ENCODE data around the gene ZNF692.

ZNF692 gene

DNA sequence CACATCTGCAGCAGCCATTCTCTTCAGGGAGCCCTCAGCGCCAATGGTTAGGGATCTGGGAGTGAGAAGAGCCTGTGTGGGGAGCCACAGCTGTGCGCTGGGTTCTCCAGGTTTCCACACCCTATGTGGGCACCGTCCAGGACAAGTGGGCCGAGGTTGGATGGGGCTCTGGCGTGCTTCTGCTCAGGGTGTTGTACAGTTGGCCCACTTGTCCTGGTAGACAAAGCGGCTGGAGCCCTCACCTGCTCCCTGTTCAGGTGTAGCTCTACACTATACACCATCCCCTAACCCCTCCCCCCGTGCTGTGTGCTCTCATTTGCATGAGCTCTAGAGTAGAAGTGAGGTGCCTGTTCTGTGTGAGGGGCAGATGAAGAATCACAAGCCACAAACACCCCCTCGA lies 45.3 kb downstream of the ZNF692 start:
- Histone ChIP-seq H3K36me3 (peaks cover 69% of the 10 kb centered on the region), H3K9me3 (no peaks in the 10 kb centered on the region), H3K27ac (peak overlapping the region; percentile 71), H3K4me3 (ENCODE audit: low read depth in 1 of 2, low read length in 1 of 2) (no peak overlapping the region), H3K27me3 (no peaks in the 10 kb centered on the region), H3K4me1 (ENCODE audit: control insufficient read depth in 1 of 2, insufficient read depth in 1 of 2, low read depth in 1 of 2, low read length in 1 of 2) (peaks cover 93 to 94% of the 10 kb centered on the region in 2 experiments)
- TF ChIP-seq, protein P1, sequence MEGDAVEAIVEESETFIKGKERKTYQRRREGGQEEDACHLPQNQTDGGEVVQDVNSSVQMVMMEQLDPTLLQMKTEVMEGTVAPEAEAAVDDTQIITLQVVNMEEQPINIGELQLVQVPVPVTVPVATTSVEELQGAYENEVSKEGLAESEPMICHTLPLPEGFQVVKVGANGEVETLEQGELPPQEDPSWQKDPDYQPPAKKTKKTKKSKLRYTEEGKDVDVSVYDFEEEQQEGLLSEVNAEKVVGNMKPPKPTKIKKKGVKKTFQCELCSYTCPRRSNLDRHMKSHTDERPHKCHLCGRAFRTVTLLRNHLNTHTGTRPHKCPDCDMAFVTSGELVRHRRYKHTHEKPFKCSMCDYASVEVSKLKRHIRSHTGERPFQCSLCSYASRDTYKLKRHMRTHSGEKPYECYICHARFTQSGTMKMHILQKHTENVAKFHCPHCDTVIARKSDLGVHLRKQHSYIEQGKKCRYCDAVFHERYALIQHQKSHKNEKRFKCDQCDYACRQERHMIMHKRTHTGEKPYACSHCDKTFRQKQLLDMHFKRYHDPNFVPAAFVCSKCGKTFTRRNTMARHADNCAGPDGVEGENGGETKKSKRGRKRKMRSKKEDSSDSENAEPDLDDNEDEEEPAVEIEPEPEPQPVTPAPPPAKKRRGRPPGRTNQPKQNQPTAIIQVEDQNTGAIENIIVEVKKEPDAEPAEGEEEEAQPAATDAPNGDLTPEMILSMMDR (IDR thresholded peaks at IDR 0.05): no peak

DNA sequence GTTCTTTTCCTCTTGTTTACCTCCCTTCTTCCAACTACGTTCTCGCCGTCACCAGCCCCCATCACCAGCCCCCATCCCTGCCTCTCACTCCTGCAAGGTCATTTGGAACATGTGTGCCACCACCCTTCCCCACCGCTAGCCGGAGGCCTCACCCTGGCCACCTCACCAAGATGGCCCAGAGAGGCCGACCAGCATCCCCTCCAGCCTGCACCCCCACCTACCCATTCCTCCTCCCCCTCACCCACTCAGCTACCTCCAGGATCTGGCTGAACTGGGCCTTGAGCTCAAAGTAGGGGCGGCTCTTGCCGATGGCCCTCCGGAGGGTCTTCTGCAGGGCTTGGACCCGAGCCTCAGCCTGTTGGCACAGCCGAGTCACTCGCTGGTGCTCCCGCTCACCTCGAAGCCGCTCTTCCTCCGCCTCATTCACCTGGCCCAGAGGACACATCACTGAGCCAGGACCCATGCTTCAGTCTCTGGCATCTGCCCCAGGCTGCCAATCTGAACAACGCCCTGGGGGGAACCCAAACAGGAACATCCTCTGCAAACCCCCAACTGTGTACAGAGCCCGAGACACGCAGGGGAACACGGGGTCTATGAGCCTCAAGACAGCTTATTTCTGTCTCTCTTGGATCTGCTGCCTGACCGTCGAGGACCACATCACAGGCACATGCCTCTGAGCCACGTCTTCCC lies 46.0 kb downstream of the ZNF692 start:
- H3K36me3 ChIP-seq: peaks cover 75% of the 10 kb centered on the region
- peaks cover 87 to 94% of the 10 kb centered on the region in 2 experiments for H3K4me1 ChIP-seq (ENCODE audit: control insufficient read depth in 1 of 2, insufficient read depth in 1 of 2, low read depth in 1 of 2, low read length in 1 of 2)
- peak overlapping the region; percentile 71 for H3K27ac ChIP-seq
- H3K4me3 ChIP-seq (ENCODE audit: low read depth in 1 of 2, low read length in 1 of 2): no peak overlapping the region
- TF ChIP-seq, protein P1 (IDR thresholded peaks at IDR 0.05): no peak
- H3K27me3 ChIP-seq: no peaks in the 10 kb centered on the region
- no peaks in the 10 kb centered on the region for H3K9me3 ChIP-seq

DNA sequence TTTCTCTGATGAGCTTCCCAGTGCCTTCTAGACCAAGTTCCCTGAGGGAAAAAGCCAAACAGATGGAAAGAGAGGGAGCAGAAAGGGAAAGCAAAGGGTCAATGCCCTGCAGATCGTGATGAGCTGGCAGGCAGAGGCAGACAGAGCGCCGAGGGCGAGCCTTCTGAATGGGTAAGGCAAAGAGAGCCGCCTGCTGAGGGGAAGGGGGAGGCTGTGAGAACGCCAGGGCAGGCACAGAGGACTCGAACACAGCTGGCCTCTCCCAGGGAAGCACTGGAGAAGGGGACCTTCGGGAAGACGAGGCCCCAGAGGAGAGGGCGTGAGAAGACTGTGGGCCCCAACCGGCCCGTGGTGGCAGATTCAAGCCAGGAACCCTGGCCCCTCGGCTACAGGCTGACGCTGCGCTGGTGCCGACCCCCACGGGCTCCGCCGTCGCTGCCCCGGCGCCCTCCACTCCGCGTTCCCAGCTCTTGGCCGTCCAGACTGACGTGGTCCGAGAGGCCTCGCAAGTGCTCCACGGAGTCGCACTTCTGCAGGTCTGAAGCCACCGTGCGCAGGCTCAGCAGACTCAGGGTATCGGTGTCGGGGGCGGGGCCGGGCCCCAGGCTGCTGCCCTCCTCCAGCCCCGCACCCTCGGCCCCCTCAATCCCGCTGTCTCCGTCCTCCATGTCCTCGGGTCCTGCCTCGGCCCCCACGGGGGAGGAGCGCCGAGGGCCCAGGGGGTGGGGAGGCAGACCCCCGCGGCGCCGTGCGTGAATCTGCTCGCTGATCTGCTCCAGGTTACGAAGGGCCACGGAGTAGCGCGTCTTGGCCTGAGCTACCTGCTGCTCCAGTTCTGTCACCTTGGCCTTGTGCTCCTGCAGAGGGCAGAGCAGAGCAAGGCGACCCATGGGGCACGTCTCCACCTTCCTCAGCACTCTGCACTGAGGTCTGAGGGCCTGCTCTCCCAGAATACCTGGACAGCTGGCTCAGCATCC lies 47.1 kb downstream of the ZNF692 start:
- peaks cover 87 to 94% of the 10 kb centered on the region in 2 experiments for H3K4me1 ChIP-seq (ENCODE audit: control insufficient read depth in 1 of 2, insufficient read depth in 1 of 2, low read depth in 1 of 2, low read length in 1 of 2)
- H3K9me3 ChIP-seq: no peaks in the 10 kb centered on the region
- TF ChIP-seq, protein P1 (IDR thresholded peaks at IDR 0.05): no peak
- H3K36me3 ChIP-seq: peaks cover 75% of the 10 kb centered on the region
- H3K27me3 ChIP-seq: no peaks in the 10 kb centered on the region
- no peak overlapping the region for H3K4me3 ChIP-seq (ENCODE audit: low read depth in 1 of 2, low read length in 1 of 2)
- H3K27ac ChIP-seq: peak overlapping the region; percentile 71

DNA sequence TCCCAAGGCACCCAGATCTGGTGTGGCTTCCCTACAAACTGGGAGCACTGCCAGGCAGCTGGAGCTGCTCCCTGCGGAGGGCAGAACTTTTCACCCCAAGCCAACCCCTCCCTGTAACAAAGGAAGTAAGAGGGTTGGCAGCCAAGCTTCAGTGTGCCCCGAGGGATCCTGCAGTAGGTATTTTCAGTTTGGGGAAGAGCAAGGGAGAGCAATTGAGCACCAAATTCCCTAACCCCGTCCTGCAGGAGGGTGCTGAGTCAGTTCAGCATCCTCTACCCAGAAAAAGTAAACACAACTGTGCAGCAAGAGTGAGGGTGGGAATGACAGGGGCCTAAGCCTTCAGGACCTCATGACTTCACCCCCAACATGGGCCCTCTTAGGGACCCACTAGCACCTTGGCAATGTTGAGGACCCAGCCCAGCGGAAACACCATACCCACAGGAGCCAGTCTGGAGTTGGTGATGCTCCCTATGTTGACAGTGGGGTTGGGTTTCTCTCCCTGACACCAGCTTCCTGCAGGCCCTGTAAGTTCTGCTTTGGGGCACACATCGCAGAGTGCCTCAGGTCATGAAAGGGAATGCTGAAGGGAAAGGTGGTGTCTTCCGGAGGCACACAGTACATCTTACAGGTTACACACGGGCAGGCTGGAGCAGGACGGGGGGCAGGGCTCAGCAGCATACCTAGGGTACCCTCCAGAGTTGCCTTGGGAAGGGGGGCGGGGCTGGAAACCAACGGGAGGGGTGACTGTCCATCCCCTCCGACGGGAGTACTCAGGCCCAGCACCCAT lies 48.0 kb downstream of the ZNF692 start:
- no peaks in the 10 kb centered on the region for H3K27me3 ChIP-seq
- H3K4me3 ChIP-seq (ENCODE audit: low read depth in 1 of 2, low read length in 1 of 2): no peak overlapping the region
- H3K9me3 ChIP-seq: no peaks in the 10 kb centered on the region
- H3K27ac ChIP-seq: peak overlapping the region; percentile 71
- TF ChIP-seq, protein P1 (IDR thresholded peaks at IDR 0.05): no peak
- H3K36me3 ChIP-seq: peaks cover 70% of the 10 kb centered on the region
- H3K4me1 ChIP-seq (ENCODE audit: control insufficient read depth in 1 of 2, insufficient read depth in 1 of 2, low read depth in 1 of 2, low read length in 1 of 2): peaks cover 87 to 94% of the 10 kb centered on the region in 2 experiments

DNA sequence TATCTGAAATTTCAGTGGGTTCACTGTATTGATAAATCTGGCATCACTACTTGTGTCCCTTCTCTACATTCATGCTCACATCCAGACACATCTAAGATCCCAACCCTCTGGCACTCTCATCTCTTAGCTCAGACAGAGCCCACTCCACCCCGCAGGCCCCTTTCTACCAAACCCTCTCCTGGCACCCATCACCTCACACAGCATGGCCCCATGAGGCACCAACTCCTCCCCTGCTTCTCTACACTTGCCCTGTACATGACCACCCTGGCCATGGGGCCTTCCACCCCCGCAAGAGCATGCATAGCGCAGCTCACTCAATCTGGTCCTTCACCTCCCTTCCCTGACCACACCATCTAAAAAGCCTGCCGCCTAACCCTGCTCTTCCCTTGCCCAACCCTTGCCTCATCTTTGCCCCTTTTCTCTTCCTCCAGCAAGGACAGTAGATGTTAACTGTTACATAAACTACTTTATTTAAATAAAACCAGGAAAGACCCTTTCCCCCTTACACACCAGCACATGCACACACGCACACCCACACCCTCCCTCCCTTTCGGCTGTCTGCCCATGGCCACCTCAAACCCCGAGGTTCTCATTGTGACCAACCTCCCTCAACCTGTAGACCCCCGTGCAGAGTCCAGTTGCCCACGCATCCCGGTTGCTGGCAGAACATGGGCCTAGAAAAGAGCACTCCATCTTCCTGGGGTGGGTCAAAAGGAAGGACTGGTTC lies 48.7 kb downstream of the ZNF692 start:
- no peaks in the 10 kb centered on the region for H3K27me3 ChIP-seq
- no peak overlapping the region for H3K4me3 ChIP-seq (ENCODE audit: low read depth in 1 of 2, low read length in 1 of 2)
- TF ChIP-seq, protein P1 (IDR thresholded peaks at IDR 0.05): no peak
- H3K27ac ChIP-seq: peak overlapping the region; percentile 71
- H3K36me3 ChIP-seq: peaks cover 62% of the 10 kb centered on the region
- H3K9me3 ChIP-seq: no peaks in the 10 kb centered on the region
- peaks cover 87 to 94% of the 10 kb centered on the region in 2 experiments for H3K4me1 ChIP-seq (ENCODE audit: control insufficient read depth in 1 of 2, insufficient read depth in 1 of 2, low read depth in 1 of 2, low read length in 1 of 2)
